Measurements from ENCODE around the gene METTL21C.

DNA sequence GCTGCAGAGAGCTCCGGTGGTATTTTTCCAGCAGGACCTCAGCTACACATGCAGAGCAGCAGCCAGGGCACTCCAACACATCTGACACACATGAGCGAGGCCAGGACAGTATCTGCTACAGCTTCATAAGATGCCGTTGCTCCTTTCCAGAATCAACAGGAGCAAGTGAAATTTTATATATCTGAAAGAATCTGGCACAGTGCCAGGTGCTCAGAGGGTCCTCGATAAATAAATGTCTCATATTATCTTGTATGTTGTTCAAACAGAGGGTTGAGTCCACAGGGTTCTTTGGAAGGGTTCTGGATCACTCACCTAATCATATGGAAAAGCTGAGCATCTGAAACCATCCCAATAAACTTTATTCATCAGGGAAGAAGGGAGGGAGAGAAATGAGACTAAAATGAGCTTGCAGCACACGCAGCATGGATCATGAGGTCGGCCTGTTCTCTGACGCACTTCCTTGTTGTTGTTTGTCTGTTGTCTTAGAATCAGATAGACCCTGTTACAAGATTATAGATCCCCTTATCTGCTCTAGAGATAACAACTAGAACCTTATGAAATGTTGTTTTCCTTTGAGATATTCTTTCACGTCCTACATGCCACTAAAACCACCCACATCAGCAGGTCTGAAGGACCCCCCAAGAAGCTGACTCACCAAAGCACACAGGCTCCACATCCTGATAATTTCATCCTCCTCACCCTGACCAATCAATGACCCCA is 3.2 kb upstream of the METTL21C start:
- TF ChIP-seq, protein P1, sequence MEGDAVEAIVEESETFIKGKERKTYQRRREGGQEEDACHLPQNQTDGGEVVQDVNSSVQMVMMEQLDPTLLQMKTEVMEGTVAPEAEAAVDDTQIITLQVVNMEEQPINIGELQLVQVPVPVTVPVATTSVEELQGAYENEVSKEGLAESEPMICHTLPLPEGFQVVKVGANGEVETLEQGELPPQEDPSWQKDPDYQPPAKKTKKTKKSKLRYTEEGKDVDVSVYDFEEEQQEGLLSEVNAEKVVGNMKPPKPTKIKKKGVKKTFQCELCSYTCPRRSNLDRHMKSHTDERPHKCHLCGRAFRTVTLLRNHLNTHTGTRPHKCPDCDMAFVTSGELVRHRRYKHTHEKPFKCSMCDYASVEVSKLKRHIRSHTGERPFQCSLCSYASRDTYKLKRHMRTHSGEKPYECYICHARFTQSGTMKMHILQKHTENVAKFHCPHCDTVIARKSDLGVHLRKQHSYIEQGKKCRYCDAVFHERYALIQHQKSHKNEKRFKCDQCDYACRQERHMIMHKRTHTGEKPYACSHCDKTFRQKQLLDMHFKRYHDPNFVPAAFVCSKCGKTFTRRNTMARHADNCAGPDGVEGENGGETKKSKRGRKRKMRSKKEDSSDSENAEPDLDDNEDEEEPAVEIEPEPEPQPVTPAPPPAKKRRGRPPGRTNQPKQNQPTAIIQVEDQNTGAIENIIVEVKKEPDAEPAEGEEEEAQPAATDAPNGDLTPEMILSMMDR (IDR thresholded peaks at IDR 0.05; ENCODE audit: borderline replicate concordance, extremely low read depth, low read length, poor library complexity, severe bottlenecking), result no peak
- no peak for TF ChIP-seq EZH2 (IDR thresholded peaks at IDR 0.05; ENCODE audit: borderline replicate concordance, low read depth, low read length, severe bottlenecking)

All from DND-41 (cell line).